ENCODE measurements around the gene PRKCQ.
"Not testable (repeated sequence)": the region's sequence is repeated elsewhere in the genome, so short reads cannot be mapped to it uniquely, and the experiment has no call there.

Gene PRKCQ

DNA sequence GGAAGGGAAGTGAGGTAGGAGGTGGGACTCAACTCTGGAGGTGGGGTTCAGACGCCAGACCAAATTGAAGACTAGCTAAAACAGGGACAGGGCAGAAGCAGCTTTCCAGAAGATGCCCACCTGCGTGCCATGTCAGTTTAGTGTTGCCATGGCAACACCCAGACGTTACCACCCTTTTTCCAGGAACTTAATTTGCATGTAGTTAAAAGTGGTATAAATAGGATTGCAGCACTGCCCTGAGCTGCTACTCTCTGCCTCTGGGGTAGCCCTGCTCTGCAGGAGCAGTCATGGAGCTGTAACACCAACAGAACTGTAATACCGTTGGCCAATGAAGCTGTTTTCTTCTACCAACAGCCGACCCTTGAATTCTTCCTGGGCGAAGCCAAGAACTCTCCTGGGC lies 93.8 kb downstream of the PRKCQ start:
- Mint-ChIP-seq H3K27me3 (no peaks in the 10 kb centered on the region), H3K27ac (peak overlapping the region in 1 of 2 donors; percentile 34), H3K4me1 (peaks cover 77% of the 10 kb centered on the region), H3K4me3 (no peak overlapping the region), H3K9me3 (peaks cover 0 to 13% of the 10 kb centered on the region in 2 donors)
- ATAC-seq (no peak), DNase-seq (no peak)

- Mint-ChIP-seq H3K9me3 (peaks cover 0 to 13% of the 10 kb centered on the region in 2 donors), H3K27ac (peak overlapping the region; percentile 3 to 95), H3K27me3 (no peaks in the 10 kb centered on the region)
Observed at GRCh38 chr10:6482737-6483357, 97.2 kb downstream of the PRKCQ start.

DNA sequence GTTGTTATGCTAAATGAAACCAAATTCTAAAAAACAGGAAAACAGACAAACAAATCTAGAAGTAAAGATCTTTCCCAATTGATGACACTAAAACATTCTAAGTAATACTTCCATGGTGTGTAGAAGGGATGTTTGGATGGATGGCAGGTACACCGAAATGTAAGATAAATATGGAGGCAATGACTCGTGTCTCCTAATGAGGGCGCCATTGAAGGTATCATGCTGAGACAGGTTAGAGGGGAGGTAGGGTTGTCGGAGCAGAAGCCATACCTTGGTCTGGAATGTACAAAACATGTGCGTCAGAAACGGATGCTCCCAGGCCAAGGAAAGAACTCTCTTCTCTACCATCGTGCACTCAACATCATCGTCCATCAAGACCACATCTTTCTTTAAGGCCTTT lies 101.4 kb downstream of the PRKCQ start:
- no peak for DNase-seq
- Mint-ChIP-seq H3K27me3 (no peaks in the 10 kb centered on the region), H3K4me1 (peaks cover 56% of the 10 kb centered on the region), H3K27ac (no peak overlapping the region), H3K4me3 (no peak overlapping the region), H3K9me3 (peaks cover 0 to 13% of the 10 kb centered on the region in 2 donors)
- no peak for ATAC-seq

More at GRCh38 chr10:6482737-6483357, 97.2 kb downstream of the PRKCQ start:
- Mint-ChIP-seq H3K4me3 (no peak overlapping the region), H3K4me1 (peaks cover 56% of the 10 kb centered on the region)
- ATAC-seq (no peak), DNase-seq (no peak)

DNA sequence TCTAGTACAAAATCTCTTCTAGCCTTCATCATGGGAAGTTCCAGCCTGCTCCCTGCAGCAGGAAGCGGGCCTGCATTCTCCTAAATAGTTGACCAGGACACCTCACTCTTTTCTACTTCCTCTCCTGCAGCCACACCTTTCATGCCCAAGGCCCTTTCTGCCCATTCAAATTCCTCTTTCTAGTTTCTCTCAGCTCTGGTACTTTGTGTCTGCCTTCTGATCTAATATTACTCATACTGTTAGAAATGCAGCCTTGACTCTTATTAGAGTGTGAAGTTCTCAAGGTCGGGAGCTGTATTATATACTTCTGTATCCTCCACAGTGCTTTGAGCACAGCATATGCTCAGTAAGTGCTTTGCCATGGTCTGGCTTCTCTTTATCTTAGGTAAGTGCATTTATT lies 103.1 kb downstream of the PRKCQ start:
- Mint-ChIP-seq H3K9me3 (no peaks in the 10 kb centered on the region), H3K27ac (no peak overlapping the region), H3K27me3 (no peaks in the 10 kb centered on the region), H3K4me1 (peaks cover 54% of the 10 kb centered on the region), H3K4me3 (no peak overlapping the region)
- DNase-seq = no peak
- no peak for ATAC-seq

GRCh38 chr10:6474871-6475270 lies 105.2 kb downstream of the PRKCQ start:
- peak overlapping the region; percentile 12 to 20 for H3K4me3 Mint-ChIP-seq
- peaks cover 71% of the 10 kb centered on the region for H3K4me1 Mint-ChIP-seq
- H3K9me3 Mint-ChIP-seq = peaks cover 0 to 5% of the 10 kb centered on the region in 2 donors
- H3K27ac Mint-ChIP-seq = peak overlapping the region; percentile 14 to 67
- H3K27me3 Mint-ChIP-seq = no peaks in the 10 kb centered on the region
- DNase-seq (no peak), ATAC-seq (no peak)

DNA sequence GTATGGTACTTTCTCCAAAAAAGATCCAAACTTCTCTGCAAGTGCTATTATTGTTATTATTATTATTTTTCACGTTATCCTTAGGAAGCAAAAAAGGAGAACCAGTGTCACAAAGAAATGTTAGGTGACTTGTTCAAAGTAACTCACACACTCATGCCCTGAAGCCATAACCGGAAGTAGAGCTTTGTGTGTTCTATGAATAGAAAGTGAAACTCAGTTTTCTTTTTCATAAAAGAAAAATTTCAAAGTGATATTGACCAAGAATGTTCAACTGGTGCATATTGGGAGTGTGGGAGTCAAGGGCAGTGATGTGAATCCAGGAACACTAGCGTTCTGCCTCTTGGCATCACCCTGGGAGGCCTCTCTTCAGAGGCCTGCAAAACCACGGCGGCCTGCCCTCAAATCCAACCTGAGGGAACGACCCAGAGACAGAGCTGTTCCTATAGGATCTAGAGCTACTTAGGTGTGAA lies 106.1 kb downstream of the PRKCQ start:
- Mint-ChIP-seq H3K27ac (peak overlapping the region; percentile 95 to 96), H3K9me3 (peaks cover 0 to 8% of the 10 kb centered on the region in 2 donors), H3K27me3 (no peaks in the 10 kb centered on the region), H3K4me1 (peaks cover 71% of the 10 kb centered on the region), H3K4me3 (peak overlapping the region; percentile 87)
- ATAC-seq (peak; percentile 79), DNase-seq (peak in 1 of 2 donors; percentile 27)

DNA sequence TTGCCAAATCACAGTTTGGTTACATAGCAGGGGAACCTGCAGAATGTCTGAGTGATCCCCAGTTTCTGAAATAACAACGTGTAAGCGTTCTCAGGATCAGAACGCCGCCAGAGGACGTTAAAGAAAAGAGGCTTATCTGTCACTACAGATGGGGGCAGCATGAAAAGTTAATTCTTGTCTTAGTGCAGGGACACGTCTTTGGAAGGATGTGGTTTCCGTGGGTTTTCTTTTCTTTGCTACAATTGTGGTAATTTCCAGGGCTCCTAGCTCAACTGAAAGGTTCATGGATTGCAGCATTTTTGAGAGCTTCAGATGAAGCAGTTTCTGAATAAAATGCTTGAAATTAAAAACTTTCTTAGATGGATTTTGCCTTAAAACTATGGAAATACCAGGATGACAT lies 106.6 kb downstream of the PRKCQ start:
- Mint-ChIP-seq H3K27ac (peak overlapping the region in 1 of 2 donors; percentile 73), H3K4me1 (peaks cover 71% of the 10 kb centered on the region), H3K4me3 (peak overlapping the region; percentile 52 to 87), H3K9me3 (peaks cover 0 to 8% of the 10 kb centered on the region in 2 donors), H3K27me3 (no peaks in the 10 kb centered on the region)
- ATAC-seq (peak; percentile 90), DNase-seq (peak; percentile 35 to 56)

- peak overlapping the region in 1 of 2 donors; percentile 1 for H3K27ac Mint-ChIP-seq
- H3K4me1 Mint-ChIP-seq = peaks cover 77% of the 10 kb centered on the region
- not testable (repeated sequence) for H3K9me3 Mint-ChIP-seq, ATAC-seq, DNase-seq, H3K27me3 Mint-ChIP-seq
- H3K4me3 Mint-ChIP-seq = peak overlapping the region; percentile 52 to 87
Observed at GRCh38 chr10:6472710-6473005, 107.4 kb downstream of the PRKCQ start.

DNA sequence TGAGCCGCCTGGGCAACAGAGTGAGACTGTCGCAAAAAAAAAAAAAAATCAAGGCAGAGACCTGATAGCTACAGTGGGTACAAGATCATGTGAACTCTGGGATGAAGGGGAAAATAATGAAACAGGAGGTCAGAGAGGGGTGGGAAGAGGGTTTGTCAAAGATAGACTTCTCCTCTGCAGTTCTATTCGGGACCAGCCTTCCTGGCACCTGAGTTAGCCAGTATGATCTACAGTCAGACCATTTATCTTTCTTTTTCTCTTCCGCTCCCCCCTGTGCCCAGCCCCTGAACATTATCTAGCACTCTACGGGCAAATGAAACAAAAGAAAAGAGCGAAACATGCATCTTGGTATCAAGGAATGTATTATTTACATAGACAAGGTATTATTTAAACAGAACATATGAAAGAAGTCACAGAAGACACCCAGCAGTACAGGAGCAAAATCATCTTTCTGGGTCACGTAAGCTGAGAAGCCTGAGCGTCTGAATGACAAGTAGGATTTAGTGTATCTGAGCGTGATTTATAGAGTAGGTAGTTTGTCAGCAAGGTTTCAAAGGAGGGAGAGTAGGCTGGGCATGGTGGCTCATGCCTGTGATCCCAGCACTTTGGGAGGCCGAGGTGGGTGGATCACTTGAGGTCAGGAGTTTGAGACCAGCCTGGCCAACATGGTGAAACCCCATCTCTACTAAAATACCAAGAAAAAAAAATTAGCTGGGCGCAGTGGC lies 109.0 kb downstream of the PRKCQ start:
- H3K4me3 Mint-ChIP-seq = no peak overlapping the region
- H3K4me1 Mint-ChIP-seq = peaks cover 81% of the 10 kb centered on the region
- ATAC-seq (no peak), DNase-seq (no peak)
- peak overlapping the region; percentile 20 for H3K27ac Mint-ChIP-seq
- no peaks in the 10 kb centered on the region for H3K27me3 Mint-ChIP-seq
- H3K9me3 Mint-ChIP-seq = peaks cover 0 to 8% of the 10 kb centered on the region in 2 donors

- no peak overlapping the region for H3K27ac Mint-ChIP-seq
- peaks cover 0 to 8% of the 10 kb centered on the region in 2 donors for H3K9me3 Mint-ChIP-seq
- no peak overlapping the region for H3K4me3 Mint-ChIP-seq
- peaks cover 81% of the 10 kb centered on the region for H3K4me1 Mint-ChIP-seq
- no peaks in the 10 kb centered on the region for H3K27me3 Mint-ChIP-seq
- ATAC-seq = no peak
- DNase-seq = no peak
Observed at GRCh38 chr10:6469661-6470060, 110.4 kb downstream of the PRKCQ start.

DNA sequence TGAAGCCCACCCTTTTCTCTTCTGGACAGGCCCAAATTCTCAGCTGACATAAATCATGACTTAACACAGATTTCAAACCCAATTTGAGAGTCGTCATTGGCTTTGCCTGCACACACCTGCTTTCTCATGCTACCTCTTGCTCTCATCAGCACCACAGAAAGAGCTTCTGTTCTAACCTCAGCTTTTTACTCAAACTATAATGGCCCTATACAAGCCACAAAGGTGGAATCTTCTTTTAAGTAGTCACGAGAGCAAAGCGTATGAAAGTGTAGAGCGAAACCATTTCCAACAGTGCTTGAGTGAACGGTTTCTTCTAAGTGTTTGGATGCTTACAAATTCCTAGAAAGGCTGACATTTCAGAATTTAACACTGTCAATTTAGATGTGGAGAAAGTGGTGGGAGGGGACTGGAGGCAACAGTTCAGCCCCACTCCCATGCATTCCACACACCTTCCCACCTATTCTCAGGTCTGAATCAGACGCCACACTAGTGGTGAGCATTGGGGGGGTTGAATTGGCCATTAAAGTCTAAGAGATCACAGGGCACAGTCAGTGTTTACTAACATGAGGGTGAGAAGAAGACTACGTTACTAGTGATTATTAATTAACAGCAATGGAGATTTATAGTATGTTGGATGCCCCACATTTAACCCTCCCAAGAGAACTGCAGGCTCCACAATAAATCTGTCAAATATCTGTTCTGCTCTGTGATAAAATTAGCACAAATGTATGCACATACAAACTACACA lies 114.0 kb downstream of the PRKCQ start:
- DNase-seq (peak; percentile 23 to 31), ATAC-seq (peak; percentile 89)
- Mint-ChIP-seq H3K4me1 (peaks cover 51% of the 10 kb centered on the region), H3K9me3 (peaks cover 7 to 16% of the 10 kb centered on the region in 2 donors), H3K27me3 (no peaks in the 10 kb centered on the region), H3K4me3 (peak overlapping the region; percentile 47 to 48), H3K27ac (peak overlapping the region in 1 of 2 donors; percentile 23)

- Mint-ChIP-seq H3K27me3 (no peaks in the 10 kb centered on the region), H3K27ac (no peak overlapping the region), H3K4me1 (peaks cover 50% of the 10 kb centered on the region), H3K9me3 (peaks cover 13 to 22% of the 10 kb centered on the region in 2 donors), H3K4me3 (peak overlapping the region; percentile 47 to 48)
- ATAC-seq = no peak
- no peak for DNase-seq
Observed at GRCh38 chr10:6465437-6465836, 114.6 kb downstream of the PRKCQ start.

- Mint-ChIP-seq H3K4me1 (peaks cover 45% of the 10 kb centered on the region), H3K27me3 (no peaks in the 10 kb centered on the region), H3K27ac (no peak overlapping the region), H3K4me3 (no peak overlapping the region), H3K9me3 (peaks cover 13 to 17% of the 10 kb centered on the region in 2 donors)
- ATAC-seq = no peak
- no peak for DNase-seq
Observed at GRCh38 chr10:6464862-6465430, 115.1 kb downstream of the PRKCQ start.

DNA sequence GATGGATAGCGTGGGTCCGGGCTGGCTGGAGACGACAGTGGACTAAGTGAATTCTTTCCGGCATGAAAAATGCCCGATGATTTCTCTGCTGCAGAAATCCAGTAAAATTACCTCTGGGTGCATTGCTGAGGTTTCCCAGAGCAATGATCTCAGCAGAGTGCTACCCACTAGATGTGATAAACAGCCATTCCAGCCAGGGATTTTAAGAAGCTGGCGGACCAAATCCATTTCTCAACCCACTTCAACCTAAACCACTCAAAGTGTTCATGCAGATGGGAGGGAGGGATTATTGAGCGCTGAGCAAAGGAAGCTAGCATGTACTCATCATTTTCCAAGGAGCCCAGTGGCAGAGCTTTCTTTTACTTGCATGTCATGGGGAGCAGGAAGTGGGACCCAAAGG lies 116.7 kb downstream of the PRKCQ start:
- Mint-ChIP-seq H3K4me1 (peaks cover 54% of the 10 kb centered on the region), H3K4me3 (no peak overlapping the region), H3K27me3 (no peaks in the 10 kb centered on the region), H3K27ac (no peak overlapping the region), H3K9me3 (peaks cover 14 to 17% of the 10 kb centered on the region in 2 donors)
- DNase-seq (no peak), ATAC-seq (no peak)

DNA sequence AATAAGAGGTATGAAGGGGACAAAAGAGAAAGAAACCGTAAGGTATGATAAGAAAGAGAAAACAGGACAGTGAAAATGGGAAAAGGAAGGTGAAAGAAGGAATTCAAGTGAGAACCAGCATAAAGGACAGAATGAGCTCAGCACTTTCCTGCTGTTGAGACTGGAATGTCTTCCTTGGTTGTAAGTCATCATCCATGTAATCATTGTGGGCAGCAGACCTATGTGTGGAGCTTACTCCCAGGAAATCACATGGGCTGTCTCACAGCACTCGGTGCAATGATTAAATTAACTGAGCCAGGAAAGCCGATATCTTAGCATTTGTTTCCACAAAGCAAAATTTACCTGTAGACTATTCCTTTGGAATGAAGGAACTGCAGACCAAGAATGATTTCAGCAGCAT lies 118.1 kb downstream of the PRKCQ start:
- Mint-ChIP-seq H3K4me1 (peaks cover 40% of the 10 kb centered on the region), H3K9me3 (peaks cover 14 to 17% of the 10 kb centered on the region in 2 donors), H3K27me3 (no peaks in the 10 kb centered on the region), H3K27ac (no peak overlapping the region), H3K4me3 (no peak overlapping the region)
- DNase-seq (no peak), ATAC-seq (no peak)

Data from stimulated activated naive CD8-positive, alpha-beta T cell treated with anti-CD3 and anti-CD28 coated beads, Interleukin-15, amount 100 ng/mL, for 72 hours (primary cell).